GM12875 (cell line): ENCODE data around the gene SETD7.
A peak's percentile ranks its signal among the peaks of the same experiment; 100 is the strongest.

ENCODE experiments used
- H3K4me3 ChIP-seq: one replicate; pipeline ENCODE4 v1.5.1; 2011; ENCODE audit warnings: low read depth, low read length, control low read depth
- TF ChIP-seq, protein P1 (sequence below): IDR thresholded peaks from 2 replicates; pipeline ENCODE4 v1.5.1; 2011; ENCODE audit warnings: low read depth, mild to moderate bottlenecking, control low read depth, inconsistent platforms, low read length, moderate library complexity, borderline replicate concordance; ENCODE audit not compliant: insufficient read depth

Gene SETD7

DNA sequence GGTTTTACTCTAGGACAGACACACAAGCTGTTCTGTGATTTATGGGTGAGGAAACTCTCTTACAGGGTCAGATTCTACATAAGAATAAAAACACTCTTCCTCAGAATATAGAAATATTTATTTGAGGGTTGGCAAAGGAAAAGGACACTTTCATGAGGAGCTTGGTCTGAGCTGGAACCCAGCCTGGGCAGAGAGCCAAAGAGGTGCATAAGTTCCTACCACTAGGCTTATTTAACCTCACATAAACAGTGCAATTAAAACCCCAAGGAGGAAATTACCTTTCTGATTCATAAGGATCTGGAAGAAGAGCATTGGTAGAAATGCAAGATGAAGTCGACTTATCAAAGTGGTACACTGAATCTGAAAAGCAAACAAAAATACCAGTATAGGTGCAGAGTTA is 32.9 kb downstream of the SETD7 start:
- TF ChIP-seq, protein P1, sequence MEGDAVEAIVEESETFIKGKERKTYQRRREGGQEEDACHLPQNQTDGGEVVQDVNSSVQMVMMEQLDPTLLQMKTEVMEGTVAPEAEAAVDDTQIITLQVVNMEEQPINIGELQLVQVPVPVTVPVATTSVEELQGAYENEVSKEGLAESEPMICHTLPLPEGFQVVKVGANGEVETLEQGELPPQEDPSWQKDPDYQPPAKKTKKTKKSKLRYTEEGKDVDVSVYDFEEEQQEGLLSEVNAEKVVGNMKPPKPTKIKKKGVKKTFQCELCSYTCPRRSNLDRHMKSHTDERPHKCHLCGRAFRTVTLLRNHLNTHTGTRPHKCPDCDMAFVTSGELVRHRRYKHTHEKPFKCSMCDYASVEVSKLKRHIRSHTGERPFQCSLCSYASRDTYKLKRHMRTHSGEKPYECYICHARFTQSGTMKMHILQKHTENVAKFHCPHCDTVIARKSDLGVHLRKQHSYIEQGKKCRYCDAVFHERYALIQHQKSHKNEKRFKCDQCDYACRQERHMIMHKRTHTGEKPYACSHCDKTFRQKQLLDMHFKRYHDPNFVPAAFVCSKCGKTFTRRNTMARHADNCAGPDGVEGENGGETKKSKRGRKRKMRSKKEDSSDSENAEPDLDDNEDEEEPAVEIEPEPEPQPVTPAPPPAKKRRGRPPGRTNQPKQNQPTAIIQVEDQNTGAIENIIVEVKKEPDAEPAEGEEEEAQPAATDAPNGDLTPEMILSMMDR = no peak
- no peak overlapping the region for H3K4me3 ChIP-seq

DNA sequence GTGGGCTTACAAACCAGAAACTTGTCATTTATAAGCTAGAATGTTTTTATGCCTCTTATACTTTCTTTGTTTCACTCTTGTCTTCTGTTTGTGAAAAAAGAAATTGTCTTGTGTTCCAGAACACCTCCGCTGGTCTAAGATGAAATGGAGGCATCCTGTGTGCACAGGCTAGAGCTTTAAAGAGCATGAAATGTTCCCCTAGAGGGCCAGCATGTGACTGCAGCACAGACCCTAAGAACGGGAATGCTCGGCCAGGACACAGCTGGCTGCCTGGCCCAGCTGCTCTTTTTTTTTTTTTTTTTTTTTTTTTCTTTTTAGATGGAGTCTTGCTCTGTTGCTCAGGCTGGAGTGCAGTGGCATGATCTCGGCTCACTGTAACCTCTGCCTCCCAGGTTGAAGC is 33.6 kb downstream of the SETD7 start:
- TF ChIP-seq, protein P1 = peak; percentile 28; the same call in 1 of the 2 replicates
- H3K4me3 ChIP-seq = no peak overlapping the region

DNA sequence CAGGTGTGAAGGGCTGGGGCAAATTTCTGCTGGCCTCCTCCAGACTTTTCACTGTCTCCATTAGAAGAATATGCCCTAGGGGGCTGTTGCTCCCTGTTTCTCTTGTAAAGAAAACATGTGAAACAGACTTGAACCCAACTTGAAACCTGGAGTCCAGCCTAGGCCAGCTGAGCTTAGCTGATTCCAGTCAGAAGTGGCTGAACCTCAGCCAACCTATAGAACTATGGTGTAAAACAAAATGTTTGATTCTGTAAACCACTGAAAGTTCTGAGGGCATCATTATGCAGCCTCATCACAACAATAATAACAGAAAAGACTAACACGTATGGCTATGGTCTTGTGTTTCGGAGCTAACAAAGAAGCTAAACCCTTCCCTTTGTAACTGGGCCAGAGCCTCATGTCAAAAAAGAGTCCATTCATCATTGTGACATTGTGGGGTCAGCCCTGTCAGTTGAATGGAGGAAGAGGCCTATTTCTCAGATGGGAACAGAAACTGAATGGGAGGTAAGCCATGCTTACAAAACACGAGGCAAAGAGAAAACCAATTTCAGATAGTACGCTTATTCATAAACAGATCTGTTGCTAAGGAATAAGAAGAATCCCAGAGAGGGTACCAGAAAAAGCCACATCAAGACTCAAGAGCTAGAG is 34.1 kb downstream of the SETD7 start:
- TF ChIP-seq, protein P1 = no peak

DNA sequence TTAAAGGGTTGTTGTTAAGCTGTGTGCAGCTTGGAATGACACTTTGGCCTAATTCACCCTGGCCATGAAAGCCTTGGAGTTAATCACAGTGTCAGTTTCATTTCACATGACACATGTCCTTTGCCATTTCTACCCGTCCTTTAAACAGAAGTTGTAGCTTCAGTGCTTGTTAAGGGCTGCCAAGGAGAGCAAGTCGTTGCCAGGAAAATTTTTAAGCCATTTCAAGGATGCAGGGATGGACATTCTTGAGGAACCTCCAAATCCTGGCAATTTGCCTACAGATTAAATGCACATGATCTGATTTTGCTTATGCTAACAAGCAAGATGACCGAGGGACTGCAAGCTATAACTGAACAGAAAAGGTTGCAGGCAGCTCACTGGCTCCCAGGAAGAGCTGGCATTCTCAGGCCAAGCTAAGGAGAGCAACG is 40.5 kb downstream of the SETD7 start:
- TF ChIP-seq, protein P1 = no peak
- H3K4me3 ChIP-seq = no peak overlapping the region

More for the DNA sequence above, 34.1 kb downstream of the SETD7 start:
- no peak overlapping the region for H3K4me3 ChIP-seq

DNA sequence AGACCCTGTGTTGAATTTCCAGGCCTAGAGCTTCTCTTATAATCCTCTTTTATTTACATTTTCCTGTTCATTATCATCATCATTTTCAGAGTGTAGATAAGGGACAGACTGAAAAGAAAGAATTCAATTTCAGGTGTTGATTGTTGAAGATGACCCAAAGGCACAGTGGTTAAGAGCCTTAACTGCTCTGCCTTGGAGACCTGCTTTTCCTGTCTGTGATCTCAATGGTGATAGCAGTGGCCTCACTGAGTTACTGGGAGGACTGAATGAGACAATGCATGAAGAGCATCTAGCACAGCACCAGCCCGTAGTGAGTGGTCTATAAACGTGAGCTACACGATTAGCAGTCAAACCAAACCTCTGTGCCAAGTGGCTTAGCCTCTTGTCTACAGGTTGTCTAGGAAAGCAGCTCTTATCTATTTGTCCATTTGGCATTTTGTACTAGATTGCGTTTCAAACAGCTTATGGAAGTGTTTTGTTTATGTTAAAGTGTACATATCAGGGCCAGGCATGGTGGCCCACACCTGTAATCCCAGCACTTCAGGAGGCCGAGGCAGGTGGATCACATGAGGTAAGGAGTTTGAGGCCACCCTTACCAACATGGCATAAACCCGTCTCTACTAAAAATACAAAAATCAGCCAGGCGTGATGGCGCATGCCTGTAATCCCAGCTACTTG is 41.5 kb downstream of the SETD7 start:
- TF ChIP-seq, protein P1 = no peak
- no peak overlapping the region for H3K4me3 ChIP-seq

DNA sequence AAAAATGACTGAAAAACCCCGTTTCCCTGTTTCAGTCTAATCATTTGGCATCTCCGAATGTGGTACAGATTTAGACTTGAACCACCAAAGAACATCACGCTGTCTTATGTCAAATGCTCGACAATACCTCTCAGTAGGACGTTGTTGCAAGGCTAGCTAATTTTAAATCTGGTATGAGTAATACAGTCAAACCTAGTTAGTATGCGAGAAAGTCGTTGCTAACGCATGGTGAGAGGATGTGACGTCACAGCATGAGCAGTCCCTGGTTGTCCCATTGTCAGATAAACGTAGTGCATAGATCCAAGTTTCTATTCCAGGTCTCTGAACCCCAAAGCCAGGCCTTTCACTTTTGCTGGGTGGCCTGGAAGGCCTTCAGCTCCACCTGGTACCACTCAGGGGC is 44.7 kb downstream of the SETD7 start:
- TF ChIP-seq, protein P1 = no peak
- no peak overlapping the region for H3K4me3 ChIP-seq
